DMS153 (cell line): ENCODE measurements around the gene H19.

Experiments used
- DNase-seq: peaks from one replicate; lab custom pipeline; 2025; lab: John Stamatoyannopoulos, UW

H19 gene

DNA sequence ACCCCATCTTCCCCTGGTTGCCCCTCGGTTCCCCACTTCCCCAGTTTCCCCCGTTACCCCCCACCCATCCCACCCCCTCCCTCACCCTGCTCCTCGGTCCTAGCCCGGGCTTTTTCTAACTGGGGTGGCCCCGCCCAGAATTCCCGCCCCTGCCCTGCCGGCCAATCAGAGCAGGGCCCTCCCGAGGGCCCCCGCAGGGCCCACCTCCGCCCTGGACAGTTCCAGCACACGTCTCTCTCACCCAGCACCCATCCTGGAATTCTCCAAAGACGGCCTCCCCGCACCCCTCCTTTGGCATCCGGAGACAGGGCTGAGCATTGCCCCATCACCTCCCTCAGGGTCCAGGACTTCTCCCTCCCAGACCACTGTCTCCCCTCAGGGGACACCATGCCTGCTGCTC, at the start of gene H19:
Gene H19 (minus strand): TSS at position 88 of the 400 bp plus-strand sequence.
- no peak for DNase-seq

- no peak for DNase-seq
These were observed 44.3 kb upstream of the H19 start for GRCh38 chr11:2041963-2042362.

DNA sequence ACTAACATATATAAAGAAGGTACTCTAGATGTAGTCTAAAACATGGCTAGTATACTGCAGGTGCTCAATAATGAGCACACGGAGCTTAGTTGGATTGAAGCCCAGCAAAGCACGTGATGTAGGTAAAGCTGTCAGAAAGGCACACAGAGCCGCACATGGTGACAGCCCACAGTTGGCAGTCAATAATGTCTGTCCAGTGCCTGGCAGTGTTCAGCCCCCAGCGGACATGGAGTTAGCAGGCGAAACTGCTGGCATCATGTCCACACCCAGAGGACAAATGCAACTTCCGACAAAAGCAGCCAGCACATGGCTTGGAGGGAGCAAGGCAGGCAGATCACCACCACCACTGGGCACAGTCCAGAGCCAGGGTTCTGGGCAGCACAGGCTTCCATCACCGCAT, 43.5 kb upstream of the H19 start:
- DNase-seq: no peak

GRCh38 chr11:2039198-2039759, 41.6 kb upstream of the H19 start:
- DNase-seq: no peak

- no peak for DNase-seq
These were observed 39.3 kb upstream of the H19 start for GRCh38 chr11:2036863-2037486.

DNA sequence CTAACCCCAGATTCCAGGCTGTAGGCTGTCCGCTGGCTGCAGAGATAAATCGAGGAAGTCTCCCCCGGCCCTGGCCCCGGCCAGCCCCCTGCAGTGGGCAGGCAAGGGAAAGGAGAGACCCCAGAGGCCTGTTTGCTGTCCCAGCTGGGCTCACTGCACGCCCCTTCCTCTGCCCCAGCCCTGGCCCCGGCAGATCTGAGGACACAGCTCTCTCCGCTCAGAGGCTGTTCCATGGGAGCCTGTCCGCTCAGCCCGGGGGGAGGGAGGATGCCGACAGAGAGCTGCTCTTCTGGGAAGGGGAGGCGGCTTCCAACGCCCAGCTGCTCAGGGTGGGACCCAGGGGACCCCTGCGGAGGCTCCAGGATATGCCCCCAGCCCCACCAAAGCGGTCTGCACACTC, 37.7 kb upstream of the H19 start:
- no peak for DNase-seq

- DNase-seq: no peak
These were observed 33.4 kb upstream of the H19 start for GRCh38 chr11:2031058-2031457.

GRCh38 chr11:2027708-2028107, 30.1 kb upstream of the H19 start:
- DNase-seq: no peak

GRCh38 chr11:2015025-2015424, 17.4 kb upstream of the H19 start:
- no peak for DNase-seq

DNA sequence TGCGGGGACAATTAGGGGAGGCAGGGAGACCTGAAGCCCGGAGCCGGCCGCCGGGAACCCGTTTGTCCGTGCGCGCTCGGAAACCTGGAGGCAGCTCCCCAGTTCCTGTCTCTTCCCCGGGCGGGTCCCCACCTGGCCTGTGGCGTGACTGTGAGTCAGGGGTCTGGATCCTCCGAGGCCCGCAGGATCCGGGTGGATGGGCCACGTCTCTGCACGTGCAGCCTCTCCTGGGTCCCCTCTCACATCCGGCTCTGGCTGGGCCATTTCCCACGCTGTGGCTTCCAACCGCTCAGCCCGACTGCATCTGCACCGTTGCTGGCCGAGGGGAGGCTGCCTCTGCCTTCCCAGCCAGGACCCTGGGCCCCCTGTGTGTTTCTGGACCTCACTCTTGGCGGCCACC, 14.8 kb upstream of the H19 start:
- DNase-seq: no peak

DNA sequence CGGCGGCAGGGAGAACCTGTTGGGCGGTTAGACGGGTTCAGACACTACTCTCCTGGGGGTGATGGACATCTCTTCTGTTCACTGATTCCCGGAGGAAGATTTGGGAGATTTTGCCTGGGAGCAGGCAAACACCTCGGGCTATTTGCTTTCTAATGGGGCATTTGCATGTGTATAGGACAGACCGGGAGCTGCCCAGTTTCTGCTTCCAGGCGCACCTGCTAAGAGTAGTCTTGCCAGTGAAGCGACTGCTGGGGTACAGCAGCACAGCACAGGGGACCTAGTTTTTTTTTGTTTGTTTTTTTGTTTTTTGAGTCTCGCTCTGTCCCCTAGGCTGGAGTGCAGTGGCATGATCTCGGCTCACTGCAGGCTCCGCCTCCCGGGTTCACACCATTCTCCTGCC, 6.8 kb upstream of the H19 start:
- no peak for DNase-seq

DNA sequence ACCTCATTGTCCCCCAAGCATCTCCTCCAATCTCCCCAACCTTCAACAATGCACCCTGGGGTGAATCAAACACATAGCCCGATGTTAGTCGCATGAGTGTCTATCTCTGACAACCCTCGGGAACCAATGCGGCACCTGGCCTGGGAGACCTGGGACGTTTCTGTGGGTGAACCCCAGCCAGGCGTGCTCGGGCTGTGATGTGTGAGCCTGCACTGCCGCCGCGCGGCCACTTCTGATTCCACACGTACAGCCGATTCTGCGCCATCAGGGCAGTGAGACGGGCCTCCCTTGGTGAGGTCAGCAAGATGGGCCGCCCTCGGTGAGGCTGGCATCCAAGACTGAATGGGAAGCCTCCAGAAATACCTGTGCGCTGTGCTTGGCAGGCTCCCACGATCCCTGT, 5.2 kb upstream of the H19 start:
- no peak for DNase-seq

DNA sequence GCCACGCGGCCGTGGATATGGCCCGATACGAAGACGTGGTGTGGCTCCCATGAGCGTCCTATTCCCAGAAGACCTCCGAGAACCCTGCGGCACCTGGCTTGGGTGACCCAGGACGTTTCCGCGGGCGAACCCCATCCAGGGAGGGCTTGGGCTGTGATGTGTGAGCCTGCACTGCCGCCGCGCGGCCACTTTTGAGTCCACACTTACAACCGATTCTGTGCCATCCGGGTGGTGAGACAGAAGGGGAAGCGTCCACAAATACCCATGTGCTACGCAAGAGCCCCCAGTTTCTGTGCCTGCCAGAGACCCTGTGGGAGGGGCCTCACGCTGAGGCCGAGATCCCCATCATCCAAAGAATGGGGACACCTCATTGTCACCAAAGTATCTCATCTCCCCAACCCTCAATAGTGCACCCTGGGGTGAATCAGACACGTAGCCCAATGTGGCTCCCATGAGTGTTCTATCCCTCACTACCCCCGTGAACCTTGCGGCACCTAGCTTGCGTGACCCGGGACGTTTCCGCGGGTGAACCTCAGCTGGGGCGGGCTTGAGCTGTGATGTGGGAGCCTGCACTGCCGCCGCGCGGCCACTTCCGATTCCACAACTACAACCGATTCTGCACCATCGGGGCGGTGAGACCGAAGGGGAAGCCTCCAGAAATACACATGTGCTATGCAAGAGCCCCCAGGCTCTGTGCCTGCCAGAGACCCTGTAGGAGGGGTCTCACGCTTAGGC, 4.6 kb upstream of the H19 start:
- no peak for DNase-seq

- no peak for DNase-seq
These were observed 1.2 kb upstream of the H19 start for GRCh38 chr11:1998861-1999260.

DNA sequence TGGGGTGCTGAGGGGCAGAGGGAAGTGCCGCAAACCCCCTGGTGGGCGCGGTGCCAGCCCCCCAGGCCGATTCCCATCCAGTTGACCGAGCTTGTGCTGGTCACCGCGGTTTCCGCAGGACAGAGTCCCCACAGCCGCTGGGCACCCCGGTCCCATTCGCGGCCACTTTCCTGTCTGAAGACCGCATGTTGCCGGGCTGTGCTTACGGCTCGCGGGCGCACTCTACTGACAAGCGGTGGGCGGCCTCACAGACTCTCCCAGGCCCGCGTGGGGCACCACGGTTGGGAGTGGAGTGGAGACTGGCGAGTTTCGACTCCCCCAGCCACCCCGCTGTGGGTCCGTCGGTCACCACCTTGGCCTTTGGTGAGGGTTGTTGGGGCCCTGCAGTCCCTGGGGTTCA, 648 bp upstream of the H19 start:
- DNase-seq: no peak

DNA sequence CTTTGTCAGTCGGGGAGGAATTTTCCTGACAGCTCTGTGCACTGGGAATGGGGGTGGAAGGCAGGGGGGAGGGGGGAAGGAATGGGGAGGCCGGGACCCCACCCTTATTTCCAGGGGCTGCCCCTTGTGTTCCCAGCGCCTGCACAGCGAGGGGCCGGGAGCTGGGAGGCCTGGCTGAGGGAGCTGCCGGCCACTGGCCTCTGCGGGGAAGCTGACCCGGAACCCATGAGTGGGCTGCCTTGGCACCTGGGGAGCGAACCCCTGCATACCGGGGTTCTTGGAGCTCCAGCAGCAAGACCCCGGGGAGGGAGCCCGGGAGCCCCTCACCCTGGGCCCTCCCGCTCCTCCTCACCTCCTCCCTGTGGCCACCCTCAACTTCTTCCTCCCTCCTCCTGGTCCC, 3.5 kb downstream of the H19 start:
- no peak for DNase-seq

- DNase-seq: no peak
These were observed 5.5 kb downstream of the H19 start for GRCh38 chr11:1992111-1992510.

DNA sequence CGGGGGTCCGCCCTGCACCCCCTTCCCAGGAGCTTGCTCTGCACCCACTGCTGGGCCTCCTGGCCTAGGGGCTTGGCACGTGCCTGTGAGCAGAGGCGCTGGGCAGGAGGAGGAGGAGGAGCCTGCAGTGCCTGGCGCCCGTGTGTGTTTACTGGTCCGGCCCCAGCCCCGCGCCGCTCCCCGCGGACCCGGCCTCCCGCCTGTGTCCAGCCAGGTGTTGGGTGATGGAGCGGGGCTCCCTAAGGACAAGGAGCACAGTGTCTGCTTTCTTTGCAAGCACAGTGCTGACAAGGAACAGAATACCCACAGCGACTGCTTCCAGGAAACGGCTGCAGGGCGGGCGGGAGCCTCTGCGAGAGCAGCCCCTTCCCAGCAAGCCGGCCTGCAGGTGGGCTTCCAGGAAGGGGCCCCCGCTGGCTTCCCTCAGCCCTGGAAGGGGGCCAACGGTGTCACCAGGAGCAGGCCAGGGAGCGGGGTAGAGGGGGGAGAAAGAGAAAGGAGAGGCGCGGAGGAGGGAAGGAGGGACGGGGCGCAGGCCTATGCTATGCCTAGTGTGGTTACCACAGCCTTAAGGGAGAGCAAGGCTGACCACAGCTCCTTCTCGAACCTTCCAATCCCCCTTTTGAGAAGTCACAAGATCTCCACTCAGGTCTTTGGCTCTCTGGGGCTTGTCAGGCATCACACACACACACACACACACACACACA, 6.6 kb downstream of the H19 start:
- no peak for DNase-seq

GRCh38 chr11:1989953-1990352, 7.7 kb downstream of the H19 start:
- DNase-seq: no peak

GRCh38 chr11:1988667-1989317, 8.8 kb downstream of the H19 start:
- no peak for DNase-seq

DNA sequence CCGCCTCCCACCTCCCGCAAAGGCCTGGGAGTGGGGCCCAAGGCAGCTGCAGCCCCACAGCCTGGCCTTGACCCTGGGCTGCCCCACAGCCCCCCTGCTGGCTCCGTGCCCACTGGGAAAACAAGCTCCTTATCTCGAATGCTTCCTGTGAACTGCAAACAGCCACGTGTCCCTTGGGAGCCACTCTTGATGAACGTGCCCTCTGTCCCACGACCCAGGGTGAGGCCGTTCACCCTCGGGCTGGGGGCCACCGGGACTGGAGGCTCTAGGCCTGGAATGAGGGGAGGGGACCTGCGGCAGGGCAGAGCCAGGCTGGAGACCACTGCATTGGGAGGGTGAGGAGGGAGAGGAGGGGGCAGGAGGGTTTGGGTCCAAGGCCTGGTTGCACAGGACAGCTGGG, 9.5 kb downstream of the H19 start:
- DNase-seq: no peak

DNA sequence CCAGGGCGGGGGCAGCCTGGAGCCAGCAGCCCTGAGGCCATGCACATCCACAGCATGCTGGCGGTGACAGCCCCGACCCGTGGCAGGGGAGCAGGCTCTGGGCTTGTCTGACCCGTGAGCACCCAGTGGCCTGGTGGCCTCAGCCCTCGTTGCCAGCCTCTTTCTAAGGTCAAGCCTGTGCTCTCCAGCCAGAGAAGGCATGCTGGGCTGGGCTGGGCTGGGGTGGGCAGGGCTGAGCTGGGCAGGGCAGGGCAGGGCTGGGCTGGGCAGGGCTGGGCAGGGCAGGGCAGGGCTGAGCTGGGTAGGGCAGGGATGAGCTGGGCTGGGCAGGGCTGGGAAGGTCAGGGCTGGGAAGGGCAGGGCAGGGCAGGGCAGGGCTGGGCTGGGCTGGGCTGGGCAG, 10.6 kb downstream of the H19 start:
- DNase-seq: no peak

DNA sequence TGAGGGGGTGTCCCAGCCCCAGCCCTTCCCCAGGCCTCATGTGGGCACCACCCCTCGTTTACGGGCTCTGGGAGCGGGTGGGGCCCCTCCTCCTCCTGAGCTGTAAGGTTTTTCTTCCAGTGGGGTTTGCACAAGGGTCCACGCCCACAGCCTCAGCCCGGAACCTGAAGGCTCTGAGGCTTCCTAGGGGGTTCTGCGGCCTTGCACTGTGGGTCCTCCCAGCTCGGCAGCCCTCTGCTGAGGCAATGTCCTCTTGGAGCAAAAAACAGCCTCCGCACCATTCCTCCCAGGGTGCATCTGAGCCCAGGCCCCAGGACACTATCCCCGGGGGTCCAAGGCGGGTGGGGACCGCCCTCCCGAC, 14.1 kb downstream of the H19 start:
- no peak for DNase-seq
